GM23338 (cell line): Measurements from ENCODE around the gene THOP1. TPM values are rescaled to one million over a fixed set of nuclear protein-coding genes. Genes with fewer than 3 reads are reported as not detected.

Experiments
- ATAC-seq: fragments of 200-7000 bp; cut with Tn5 transposase; 3 replicates; pipeline ENCODE4 v1.9.1; 2020
- DNase-seq: peaks from one replicate; pipeline ENCODE4 v3.0.0-alpha.2; 2015; ENCODE audit warnings: low spot score
- H2AFZ ChIP-seq: fragments of 200-600 bp; sonication (generic); 2 replicates; pipeline ENCODE4 v1.8.0; 2016; ENCODE audit warnings: antibody characterized with exemption, mild to moderate bottlenecking, moderate library complexity
- H3F3A ChIP-seq: fragments of 200-600 bp; sonication (generic); replicated peaks from 2 replicates; pipeline ENCODE4 v1.8.0; 2017; ENCODE audit warnings: antibody characterized with exemption, mixed run types, low read depth
- H3K27ac ChIP-seq: fragments of 200-600 bp; sonication (generic); 2 replicates; pipeline ENCODE4 v1.6.1; 2016; ENCODE audit warnings: low read depth
- H3K27me3 ChIP-seq: fragments of 200-600 bp; sonication (generic); 2 replicates; pipeline ENCODE4 v1.8.0; 2016; ENCODE audit warnings: mild to moderate bottlenecking, mixed run types, moderate library complexity; ENCODE audit not compliant: insufficient read depth
- H3K36me3 ChIP-seq: fragments of 200-600 bp; sonication (generic); 2 replicates; pipeline ENCODE4 v1.8.0; 2016; ENCODE audit warnings: mild to moderate bottlenecking; ENCODE audit not compliant: insufficient read depth
- H3K4me1 ChIP-seq: fragments of 200-600 bp; sonication (generic); 2 replicates; pipeline ENCODE4 v1.8.0; 2016; ENCODE audit warnings: mild to moderate bottlenecking, moderate library complexity; ENCODE audit not compliant: insufficient read depth
- H3K4me2 ChIP-seq: fragments of 200-600 bp; sonication (generic); 2 replicates; pipeline ENCODE4 v1.7.1; 2017; ENCODE audit warnings: mixed run types
- H3K4me3 ChIP-seq: fragments of 200-600 bp; sonication (generic); 2 replicates; pipeline ENCODE4 v1.6.1; 2016; ENCODE audit warnings: mixed run types
- H3K79me2 ChIP-seq: fragments of 200-600 bp; sonication (generic); replicated peaks from 2 replicates; pipeline ENCODE4 v1.8.0; 2017; ENCODE audit warnings: mild to moderate bottlenecking; ENCODE audit not compliant: insufficient read depth
- H3K9me2 ChIP-seq: fragments of 200-600 bp; sonication (generic); 2 replicates; pipeline ENCODE4 v1.8.0; 2017; ENCODE audit not compliant: insufficient read depth
- H4K20me1 ChIP-seq: fragments of 200-600 bp; sonication (generic); replicated peaks from 2 replicates; pipeline ENCODE4 v1.8.0; 2017; ENCODE audit warnings: mild to moderate bottlenecking; ENCODE audit not compliant: insufficient read depth
- H3K27ac Mint-ChIP-seq: 2 replicates; pipeline ENCODE4 v1.8.0; 2020; ENCODE audit warnings: inconsistent platforms, mild to moderate bottlenecking, moderate library complexity, mixed read lengths
- H3K27me3 Mint-ChIP-seq: 3 replicates; pipeline ENCODE4 v1.8.0; 2022; ENCODE audit warnings: low read depth, mild to moderate bottlenecking, moderate library complexity, mixed read lengths, inconsistent platforms; ENCODE audit not compliant: insufficient read depth, poor library complexity
- H3K36me3 Mint-ChIP-seq: 3 replicates; pipeline ENCODE4 v1.8.0; 2021; ENCODE audit warnings: low read depth, mild to moderate bottlenecking, inconsistent platforms, moderate library complexity, mixed read lengths
- H3K4me1 Mint-ChIP-seq: 3 replicates; pipeline ENCODE4 v1.8.0; 2020; ENCODE audit warnings: mild to moderate bottlenecking, inconsistent platforms, mixed read lengths
- H3K4me3 Mint-ChIP-seq: 3 replicates; pipeline ENCODE4 v1.8.0; 2021; ENCODE audit warnings: moderate library complexity, mild to moderate bottlenecking, inconsistent platforms, mixed read lengths
- H3K9me3 Mint-ChIP-seq: 3 replicates; pipeline ENCODE4 v1.8.0; 2020; ENCODE audit warnings: moderate library complexity, mild to moderate bottlenecking, inconsistent platforms, mixed read lengths
- CREB1 ChIP-seq: fragments of 250-450 bp; sonication (Bioruptor Pico); IDR thresholded peaks from 2 replicates; pipeline ENCODE4 v1.5.0; 2020; ENCODE audit warnings: low read depth, mild to moderate bottlenecking, moderate library complexity
- CTCF ChIP-seq, 2 experiments: fragments of 200-600 bp in 1 of 2; sonication (generic) in 1 of 2; conservative IDR thresholded peaks; 2 replicates each; pipeline versions ENCODE4 v1.5.1 to v1.6.1; 2016 to 2017; ENCODE audit warnings: antibody characterized with exemption in 2 of 2, low read depth in 2 of 2, mild to moderate bottlenecking in 2 of 2, moderate library complexity in 1 of 2
- ETS1 ChIP-seq: IDR thresholded peaks from 2 replicates; pipeline ENCODE4 v1.6.1; 2016; ENCODE audit warnings: antibody characterized with exemption
- EZH2 ChIP-seq: fragments of 200-600 bp; sonication (generic); IDR thresholded peaks from one replicate; pipeline ENCODE4 v1.8.0; 2017; ENCODE audit warnings: antibody characterized with exemption, mild to moderate bottlenecking, low read depth; ENCODE audit not compliant: unreplicated experiment
- EZH2phosphoT487 ChIP-seq: fragments of 200-600 bp; sonication (generic); IDR thresholded peaks from one replicate; pipeline ENCODE4 v1.8.1; 2018; ENCODE audit warnings: antibody characterized with exemption; ENCODE audit not compliant: unreplicated experiment
- JUNB ChIP-seq: IDR thresholded peaks from one replicate; pipeline ENCODE4 v1.6.1; 2016; ENCODE audit warnings: antibody characterized with exemption; ENCODE audit not compliant: unreplicated experiment
- NANOG ChIP-seq: IDR thresholded peaks from 2 replicates; pipeline ENCODE4 v1.6.1; 2016; ENCODE audit warnings: antibody characterized with exemption, borderline replicate concordance
- POLR2AphosphoS5 ChIP-seq: IDR thresholded peaks from 2 replicates; pipeline ENCODE4 v1.6.1; 2016; ENCODE audit warnings: antibody characterized with exemption, low read depth
- REST ChIP-seq: IDR thresholded peaks from one replicate; pipeline ENCODE4 v1.6.1; 2018; ENCODE audit warnings: antibody characterized with exemption; ENCODE audit not compliant: unreplicated experiment
- STAT1 ChIP-seq: IDR thresholded peaks from one replicate; pipeline ENCODE4 v1.6.1; 2016; ENCODE audit warnings: antibody characterized with exemption; ENCODE audit not compliant: unreplicated experiment
- ZNF114 ChIP-seq: fragments of 250-450 bp; sonication (Bioruptor Pico); IDR thresholded peaks from 2 replicates; pipeline ENCODE4 v1.5.0; 2020; ENCODE audit warnings: mild to moderate bottlenecking, moderate library complexity
- ZNF331 ChIP-seq: fragments of 250-450 bp; sonication (Bioruptor Pico); IDR thresholded peaks from 2 replicates; pipeline ENCODE4 v1.5.0; 2020; ENCODE audit warnings: low read depth, mild to moderate bottlenecking, moderate library complexity
- ZNF462 ChIP-seq: fragments of 250-450 bp; sonication (Bioruptor Pico); IDR thresholded peaks from 2 replicates; pipeline ENCODE4 v1.5.0; 2020; ENCODE audit warnings: mild to moderate bottlenecking, moderate library complexity
- polyA plus RNA-seq: library from polyadenylated mRNA; unstranded; fragments of >200 nt; fragmentation: Nextera tagmentation; extraction: Ambion mirVana; gene quantifications from 2 replicates; pipeline ENCODE4 v1.2.1, GENCODE V29; 2016
- total RNA-seq: library from RNA; depleted of rRNA; stranded (reverse); fragments of >200 nt; shearing (Covaris generic); gene quantifications from 2 replicates; pipeline ENCODE4 v1.2.3, GENCODE V29; 2014

The THOP1 gene
- total and polyA plus RNA-seq, 2 experiments from 2014 or later: 110 to 229 TPM

GRCh38 chr19:2798733-2799132 lies 13.4 kb downstream of the THOP1 start:
- peaks cover 14% of the 10 kb centered on the region for H3K27me3 Mint-ChIP-seq
- H3K9me2 ChIP-seq: no peaks in the 10 kb centered on the region
- H3K27me3 ChIP-seq: no peaks in the 10 kb centered on the region
- ATAC-seq (no peak), DNase-seq (no peak)
- H3K27ac ChIP-seq: no peak overlapping the region
- H3K4me2 ChIP-seq: no peak overlapping the region
- peaks cover 7% of the 10 kb centered on the region for H3K36me3 ChIP-seq
- TF ChIP-seq EZH2 (no peak), ZNF331 (CRISPR knock-in tag) (no peak), STAT1 (no peak), JUNB (no peak), ETS1 (no peak), EZH2phosphoT487 (no peak), ZNF114 (no peak), POLR2AphosphoS5 (no peak), CREB1 (CRISPR knock-in tag) (no peak), CTCF (conservative IDR thresholded peaks at IDR 0.05; ENCODE audit: low read depth in 2 of 2) (no peak), ZNF462 (CRISPR knock-in tag) (no peak), NANOG (no peak), REST (no peak)
- peaks cover 6% of the 10 kb centered on the region; the same call in 1 of the 3 replicates for H3K4me1 Mint-ChIP-seq
- H4K20me1 ChIP-seq: peaks cover 16% of the 10 kb centered on the region; the same call in 1 of the 2 replicates
- peaks cover 78% of the 10 kb centered on the region for H3K36me3 Mint-ChIP-seq
- no peak overlapping the region for H3K4me3 ChIP-seq
- H3K4me1 ChIP-seq: no peaks in the 10 kb centered on the region
- H3K4me3 Mint-ChIP-seq: no peak overlapping the region
- H3K79me2 ChIP-seq: peaks cover 7% of the 10 kb centered on the region
- no peaks in the 10 kb centered on the region for H3F3A ChIP-seq
- no peak overlapping the region for H2AFZ ChIP-seq
- no peak overlapping the region for H3K27ac Mint-ChIP-seq
- H3K9me3 Mint-ChIP-seq: no peaks in the 10 kb centered on the region
